GM23338 (cell line): ENCODE results near the gene TGFB1.

Experiments used
- CREB1 ChIP-seq: fragments of 250-450 bp; sonication (Bioruptor Pico); IDR thresholded peaks from 2 replicates; pipeline ENCODE4 v1.5.0; 2020; ENCODE audit warnings: low read depth, mild to moderate bottlenecking, moderate library complexity
- EZH2 ChIP-seq: fragments of 200-600 bp; sonication (generic); IDR thresholded peaks from one replicate; pipeline ENCODE4 v1.8.0; 2017; ENCODE audit warnings: antibody characterized with exemption, mild to moderate bottlenecking, low read depth; ENCODE audit not compliant: unreplicated experiment
- EZH2phosphoT487 ChIP-seq: fragments of 200-600 bp; sonication (generic); IDR thresholded peaks from one replicate; pipeline ENCODE4 v1.8.1; 2018; ENCODE audit warnings: antibody characterized with exemption; ENCODE audit not compliant: unreplicated experiment
- JUNB ChIP-seq: IDR thresholded peaks from one replicate; pipeline ENCODE4 v1.6.1; 2016; ENCODE audit warnings: antibody characterized with exemption; ENCODE audit not compliant: unreplicated experiment
- NANOG ChIP-seq: IDR thresholded peaks from 2 replicates; pipeline ENCODE4 v1.6.1; 2016; ENCODE audit warnings: antibody characterized with exemption, borderline replicate concordance
- POLR2AphosphoS5 ChIP-seq: IDR thresholded peaks from 2 replicates; pipeline ENCODE4 v1.6.1; 2016; ENCODE audit warnings: antibody characterized with exemption, low read depth
- STAT1 ChIP-seq: IDR thresholded peaks from one replicate; pipeline ENCODE4 v1.6.1; 2016; ENCODE audit warnings: antibody characterized with exemption; ENCODE audit not compliant: unreplicated experiment
- ZNF331 ChIP-seq: fragments of 250-450 bp; sonication (Bioruptor Pico); IDR thresholded peaks from 2 replicates; pipeline ENCODE4 v1.5.0; 2020; ENCODE audit warnings: low read depth, mild to moderate bottlenecking, moderate library complexity
- TF ChIP-seq, protein P1 (sequence below), 2 experiments: fragments of 200-600 bp in 1 of 2; sonication (generic) in 1 of 2; conservative IDR thresholded peaks; 2 replicates each; pipeline versions ENCODE4 v1.5.1 to v1.6.1; 2016 to 2017; ENCODE audit warnings: antibody characterized with exemption in 2 of 2, low read depth in 2 of 2, mild to moderate bottlenecking in 2 of 2, moderate library complexity in 1 of 2
- TF ChIP-seq, protein P2 (sequence below): IDR thresholded peaks from 2 replicates; pipeline ENCODE4 v1.6.1; 2016; ENCODE audit warnings: antibody characterized with exemption
- TF ChIP-seq, protein P3 (sequence below): IDR thresholded peaks from one replicate; pipeline ENCODE4 v1.6.1; 2018; ENCODE audit warnings: antibody characterized with exemption; ENCODE audit not compliant: unreplicated experiment
- TF ChIP-seq, protein P4 (sequence below): fragments of 250-450 bp; sonication (Bioruptor Pico); IDR thresholded peaks from 2 replicates; pipeline ENCODE4 v1.5.0; 2020; ENCODE audit warnings: mild to moderate bottlenecking, moderate library complexity

DNA sequence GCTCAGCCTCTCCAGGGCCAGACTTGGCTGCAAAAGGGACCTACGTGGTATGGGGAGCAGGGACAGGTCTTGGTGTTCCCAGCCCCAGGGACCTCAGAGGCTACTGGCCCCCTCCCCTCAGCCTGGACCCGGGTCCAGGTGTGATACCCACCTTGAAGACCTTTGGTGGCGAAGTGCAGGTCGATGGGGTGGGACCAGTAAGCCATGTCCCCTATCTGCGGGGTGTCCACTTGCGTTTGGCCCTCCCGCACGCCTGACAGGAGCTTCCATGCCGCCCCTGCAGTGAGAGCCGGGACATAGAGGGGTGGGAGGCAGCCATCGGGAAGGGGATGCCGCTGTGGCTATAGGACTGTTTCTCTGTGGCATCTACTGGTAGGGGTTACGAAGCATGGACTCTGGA lies 4.0 kb upstream of the TGFB1 start:
- TF ChIP-seq, protein P1, sequence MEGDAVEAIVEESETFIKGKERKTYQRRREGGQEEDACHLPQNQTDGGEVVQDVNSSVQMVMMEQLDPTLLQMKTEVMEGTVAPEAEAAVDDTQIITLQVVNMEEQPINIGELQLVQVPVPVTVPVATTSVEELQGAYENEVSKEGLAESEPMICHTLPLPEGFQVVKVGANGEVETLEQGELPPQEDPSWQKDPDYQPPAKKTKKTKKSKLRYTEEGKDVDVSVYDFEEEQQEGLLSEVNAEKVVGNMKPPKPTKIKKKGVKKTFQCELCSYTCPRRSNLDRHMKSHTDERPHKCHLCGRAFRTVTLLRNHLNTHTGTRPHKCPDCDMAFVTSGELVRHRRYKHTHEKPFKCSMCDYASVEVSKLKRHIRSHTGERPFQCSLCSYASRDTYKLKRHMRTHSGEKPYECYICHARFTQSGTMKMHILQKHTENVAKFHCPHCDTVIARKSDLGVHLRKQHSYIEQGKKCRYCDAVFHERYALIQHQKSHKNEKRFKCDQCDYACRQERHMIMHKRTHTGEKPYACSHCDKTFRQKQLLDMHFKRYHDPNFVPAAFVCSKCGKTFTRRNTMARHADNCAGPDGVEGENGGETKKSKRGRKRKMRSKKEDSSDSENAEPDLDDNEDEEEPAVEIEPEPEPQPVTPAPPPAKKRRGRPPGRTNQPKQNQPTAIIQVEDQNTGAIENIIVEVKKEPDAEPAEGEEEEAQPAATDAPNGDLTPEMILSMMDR (conservative IDR thresholded peaks at IDR 0.05; ENCODE audit: low read depth in 2 of 2) = no peak
- TF ChIP-seq, protein P2, sequence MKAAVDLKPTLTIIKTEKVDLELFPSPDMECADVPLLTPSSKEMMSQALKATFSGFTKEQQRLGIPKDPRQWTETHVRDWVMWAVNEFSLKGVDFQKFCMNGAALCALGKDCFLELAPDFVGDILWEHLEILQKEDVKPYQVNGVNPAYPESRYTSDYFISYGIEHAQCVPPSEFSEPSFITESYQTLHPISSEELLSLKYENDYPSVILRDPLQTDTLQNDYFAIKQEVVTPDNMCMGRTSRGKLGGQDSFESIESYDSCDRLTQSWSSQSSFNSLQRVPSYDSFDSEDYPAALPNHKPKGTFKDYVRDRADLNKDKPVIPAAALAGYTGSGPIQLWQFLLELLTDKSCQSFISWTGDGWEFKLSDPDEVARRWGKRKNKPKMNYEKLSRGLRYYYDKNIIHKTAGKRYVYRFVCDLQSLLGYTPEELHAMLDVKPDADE = no peak
- TF ChIP-seq ZNF331 (no peak), CREB1 (CRISPR knock-in tag) (no peak), STAT1 (no peak), EZH2 (no peak), POLR2AphosphoS5 (no peak), NANOG (no peak), EZH2phosphoT487 (no peak), JUNB (no peak)
- TF ChIP-seq, protein P3, sequence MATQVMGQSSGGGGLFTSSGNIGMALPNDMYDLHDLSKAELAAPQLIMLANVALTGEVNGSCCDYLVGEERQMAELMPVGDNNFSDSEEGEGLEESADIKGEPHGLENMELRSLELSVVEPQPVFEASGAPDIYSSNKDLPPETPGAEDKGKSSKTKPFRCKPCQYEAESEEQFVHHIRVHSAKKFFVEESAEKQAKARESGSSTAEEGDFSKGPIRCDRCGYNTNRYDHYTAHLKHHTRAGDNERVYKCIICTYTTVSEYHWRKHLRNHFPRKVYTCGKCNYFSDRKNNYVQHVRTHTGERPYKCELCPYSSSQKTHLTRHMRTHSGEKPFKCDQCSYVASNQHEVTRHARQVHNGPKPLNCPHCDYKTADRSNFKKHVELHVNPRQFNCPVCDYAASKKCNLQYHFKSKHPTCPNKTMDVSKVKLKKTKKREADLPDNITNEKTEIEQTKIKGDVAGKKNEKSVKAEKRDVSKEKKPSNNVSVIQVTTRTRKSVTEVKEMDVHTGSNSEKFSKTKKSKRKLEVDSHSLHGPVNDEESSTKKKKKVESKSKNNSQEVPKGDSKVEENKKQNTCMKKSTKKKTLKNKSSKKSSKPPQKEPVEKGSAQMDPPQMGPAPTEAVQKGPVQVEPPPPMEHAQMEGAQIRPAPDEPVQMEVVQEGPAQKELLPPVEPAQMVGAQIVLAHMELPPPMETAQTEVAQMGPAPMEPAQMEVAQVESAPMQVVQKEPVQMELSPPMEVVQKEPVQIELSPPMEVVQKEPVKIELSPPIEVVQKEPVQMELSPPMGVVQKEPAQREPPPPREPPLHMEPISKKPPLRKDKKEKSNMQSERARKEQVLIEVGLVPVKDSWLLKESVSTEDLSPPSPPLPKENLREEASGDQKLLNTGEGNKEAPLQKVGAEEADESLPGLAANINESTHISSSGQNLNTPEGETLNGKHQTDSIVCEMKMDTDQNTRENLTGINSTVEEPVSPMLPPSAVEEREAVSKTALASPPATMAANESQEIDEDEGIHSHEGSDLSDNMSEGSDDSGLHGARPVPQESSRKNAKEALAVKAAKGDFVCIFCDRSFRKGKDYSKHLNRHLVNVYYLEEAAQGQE = no peak
- TF ChIP-seq, protein P4, sequence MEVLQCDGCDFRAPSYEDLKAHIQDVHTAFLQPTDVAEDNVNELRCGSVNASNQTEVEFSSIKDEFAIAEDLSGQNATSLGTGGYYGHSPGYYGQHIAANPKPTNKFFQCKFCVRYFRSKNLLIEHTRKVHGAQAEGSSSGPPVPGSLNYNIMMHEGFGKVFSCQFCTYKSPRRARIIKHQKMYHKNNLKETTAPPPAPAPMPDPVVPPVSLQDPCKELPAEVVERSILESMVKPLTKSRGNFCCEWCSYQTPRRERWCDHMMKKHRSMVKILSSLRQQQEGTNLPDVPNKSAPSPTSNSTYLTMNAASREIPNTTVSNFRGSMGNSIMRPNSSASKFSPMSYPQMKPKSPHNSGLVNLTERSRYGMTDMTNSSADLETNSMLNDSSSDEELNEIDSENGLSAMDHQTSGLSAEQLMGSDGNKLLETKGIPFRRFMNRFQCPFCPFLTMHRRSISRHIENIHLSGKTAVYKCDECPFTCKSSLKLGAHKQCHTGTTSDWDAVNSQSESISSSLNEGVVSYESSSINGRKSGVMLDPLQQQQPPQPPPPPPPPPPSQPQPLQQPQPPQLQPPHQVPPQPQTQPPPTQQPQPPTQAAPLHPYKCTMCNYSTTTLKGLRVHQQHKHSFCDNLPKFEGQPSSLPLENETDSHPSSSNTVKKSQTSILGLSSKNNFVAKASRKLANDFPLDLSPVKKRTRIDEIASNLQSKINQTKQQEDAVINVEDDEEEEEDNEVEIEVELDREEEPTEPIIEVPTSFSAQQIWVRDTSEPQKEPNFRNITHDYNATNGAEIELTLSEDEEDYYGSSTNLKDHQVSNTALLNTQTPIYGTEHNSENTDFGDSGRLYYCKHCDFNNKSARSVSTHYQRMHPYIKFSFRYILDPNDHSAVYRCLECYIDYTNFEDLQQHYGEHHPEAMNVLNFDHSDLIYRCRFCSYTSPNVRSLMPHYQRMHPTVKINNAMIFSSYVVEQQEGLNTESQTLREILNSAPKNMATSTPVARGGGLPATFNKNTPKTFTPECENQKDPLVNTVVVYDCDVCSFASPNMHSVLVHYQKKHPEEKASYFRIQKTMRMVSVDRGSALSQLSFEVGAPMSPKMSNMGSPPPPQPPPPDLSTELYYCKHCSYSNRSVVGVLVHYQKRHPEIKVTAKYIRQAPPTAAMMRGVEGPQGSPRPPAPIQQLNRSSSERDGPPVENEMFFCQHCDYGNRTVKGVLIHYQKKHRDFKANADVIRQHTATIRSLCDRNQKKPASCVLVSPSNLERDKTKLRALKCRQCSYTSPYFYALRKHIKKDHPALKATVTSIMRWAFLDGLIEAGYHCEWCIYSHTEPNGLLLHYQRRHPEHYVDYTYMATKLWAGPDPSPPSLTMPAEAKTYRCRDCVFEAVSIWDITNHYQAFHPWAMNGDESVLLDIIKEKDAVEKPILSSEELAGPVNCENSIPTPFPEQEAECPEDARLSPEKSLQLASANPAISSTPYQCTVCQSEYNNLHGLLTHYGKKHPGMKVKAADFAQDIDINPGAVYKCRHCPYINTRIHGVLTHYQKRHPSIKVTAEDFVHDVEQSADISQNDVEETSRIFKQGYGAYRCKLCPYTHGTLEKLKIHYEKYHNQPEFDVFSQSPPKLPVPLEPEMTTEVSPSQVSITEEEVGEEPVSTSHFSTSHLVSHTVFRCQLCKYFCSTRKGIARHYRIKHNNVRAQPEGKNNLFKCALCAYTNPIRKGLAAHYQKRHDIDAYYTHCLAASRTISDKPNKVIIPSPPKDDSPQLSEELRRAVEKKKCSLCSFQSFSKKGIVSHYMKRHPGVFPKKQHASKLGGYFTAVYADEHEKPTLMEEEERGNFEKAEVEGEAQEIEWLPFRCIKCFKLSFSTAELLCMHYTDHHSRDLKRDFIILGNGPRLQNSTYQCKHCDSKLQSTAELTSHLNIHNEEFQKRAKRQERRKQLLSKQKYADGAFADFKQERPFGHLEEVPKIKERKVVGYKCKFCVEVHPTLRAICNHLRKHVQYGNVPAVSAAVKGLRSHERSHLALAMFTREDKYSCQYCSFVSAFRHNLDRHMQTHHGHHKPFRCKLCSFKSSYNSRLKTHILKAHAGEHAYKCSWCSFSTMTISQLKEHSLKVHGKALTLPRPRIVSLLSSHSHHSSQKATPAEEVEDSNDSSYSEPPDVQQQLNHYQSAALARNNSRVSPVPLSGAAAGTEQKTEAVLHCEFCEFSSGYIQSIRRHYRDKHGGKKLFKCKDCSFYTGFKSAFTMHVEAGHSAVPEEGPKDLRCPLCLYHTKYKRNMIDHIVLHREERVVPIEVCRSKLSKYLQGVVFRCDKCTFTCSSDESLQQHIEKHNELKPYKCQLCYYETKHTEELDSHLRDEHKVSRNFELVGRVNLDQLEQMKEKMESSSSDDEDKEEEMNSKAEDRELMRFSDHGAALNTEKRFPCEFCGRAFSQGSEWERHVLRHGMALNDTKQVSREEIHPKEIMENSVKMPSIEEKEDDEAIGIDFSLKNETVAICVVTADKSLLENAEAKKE = no peak
